HG03354 (cell line): ENCODE measurements around the gene RPL39L.
"Not testable (repeated sequence)": the region's sequence is repeated elsewhere in the genome, so short reads cannot be mapped to it uniquely, and the experiment has no call there.

Experiments used
- ATAC-seq: cut with Tn5 transposase; IDR thresholded peaks from one replicate; pipeline ENCODE4 v1.9.1; 2021; ENCODE audit warnings: mild to moderate bottlenecking; ENCODE audit not compliant: unreplicated experiment, poor library complexity, severe bottlenecking

The RPL39L gene

DNA sequence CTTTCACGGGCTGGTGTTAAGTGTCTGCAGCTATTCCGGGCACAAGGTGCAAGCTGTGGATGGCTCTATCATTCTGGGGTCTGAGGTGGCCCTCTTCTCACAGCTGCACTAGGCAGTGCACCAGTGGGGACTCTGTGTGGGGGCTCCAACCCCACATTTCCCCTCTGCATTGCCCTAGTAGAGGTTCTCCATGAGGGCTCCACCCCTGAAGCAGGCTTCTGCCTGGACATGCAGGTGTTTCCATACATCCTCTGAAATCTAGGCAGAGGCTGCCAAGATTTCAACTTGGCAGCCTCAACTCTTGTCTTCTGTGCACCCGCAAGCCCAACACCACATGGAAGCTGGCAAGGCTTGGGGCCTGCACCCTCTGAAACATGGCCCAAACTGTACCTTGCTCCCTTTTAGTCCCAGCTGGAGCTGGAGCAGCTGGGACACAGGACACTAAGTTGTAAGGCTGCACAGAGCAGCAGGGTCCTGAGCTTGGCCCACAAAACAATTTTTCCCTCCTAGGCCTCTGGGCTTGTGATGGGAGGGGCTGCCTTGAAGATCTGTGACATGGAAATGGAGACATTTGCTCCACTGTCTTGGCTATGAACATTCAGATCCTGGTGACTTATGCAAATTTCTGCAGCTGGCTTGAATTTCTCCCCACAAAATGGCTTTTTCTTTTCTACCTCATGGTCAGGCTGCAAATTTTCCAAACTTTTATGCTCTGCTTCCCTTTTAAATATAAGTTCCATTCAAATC lies 6.0 kb upstream of the RPL39L start:
- ATAC-seq: no peak

DNA sequence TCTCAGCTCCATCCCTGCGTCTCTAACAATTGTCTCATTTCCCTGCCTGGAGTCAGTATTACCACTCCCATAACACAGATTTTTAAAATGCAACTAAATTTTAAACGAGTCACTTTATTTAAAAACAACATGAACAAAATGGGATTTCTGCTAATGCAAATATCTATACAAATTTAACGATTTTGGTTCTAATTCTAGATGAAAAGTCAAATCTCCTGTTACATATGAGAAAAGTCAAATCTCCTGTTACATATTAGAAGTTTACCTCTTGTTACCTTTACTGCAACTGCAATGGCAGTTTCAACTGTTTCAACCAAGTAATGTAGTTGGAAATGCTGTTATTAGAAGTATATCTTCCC lies 578 bp upstream of the RPL39L start:
- no peak for ATAC-seq

- ATAC-seq: no peak
These were observed 2.4 kb downstream of the RPL39L start for GRCh38 chr3:187136936-187137335.

GRCh38 chr3:187136337-187136736 lies 3.0 kb downstream of the RPL39L start:
- ATAC-seq: no peak

GRCh38 chr3:187135172-187135690 lies 4.1 kb downstream of the RPL39L start:
- not testable (repeated sequence) for ATAC-seq

DNA sequence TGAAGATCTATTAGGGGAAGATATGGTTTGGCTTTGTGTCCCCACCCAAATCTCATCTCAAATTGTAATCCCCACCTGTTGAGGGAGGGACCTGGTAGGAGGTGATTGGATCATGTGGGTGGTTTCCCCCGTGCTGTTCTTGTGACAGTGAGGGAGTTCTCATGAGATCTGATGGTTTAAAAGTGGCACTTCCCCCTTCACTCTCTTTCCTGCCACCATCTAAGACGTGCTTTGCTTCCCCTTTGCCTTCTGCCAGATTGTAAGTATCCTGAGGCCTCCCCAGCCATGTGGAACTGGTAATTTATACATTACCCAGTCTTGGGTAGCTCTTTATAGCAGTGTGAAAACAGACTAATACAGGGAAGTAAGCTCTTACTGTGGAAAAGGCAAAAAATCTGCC lies 6.1 kb downstream of the RPL39L start:
- ATAC-seq: not testable (repeated sequence)

- ATAC-seq: no peak
These were observed 6.6 kb downstream of the RPL39L start for GRCh38 chr3:187132666-187133065.

GRCh38 chr3:187131981-187132380 lies 7.3 kb downstream of the RPL39L start:
- no peak for ATAC-seq

GRCh38 chr3:187130346-187131066 lies 8.8 kb downstream of the RPL39L start:
- peak; percentile 97 for ATAC-seq

- peak; percentile 82 for ATAC-seq
These were observed 13.8 kb downstream of the RPL39L start for GRCh38 chr3:187125319-187126031.

DNA sequence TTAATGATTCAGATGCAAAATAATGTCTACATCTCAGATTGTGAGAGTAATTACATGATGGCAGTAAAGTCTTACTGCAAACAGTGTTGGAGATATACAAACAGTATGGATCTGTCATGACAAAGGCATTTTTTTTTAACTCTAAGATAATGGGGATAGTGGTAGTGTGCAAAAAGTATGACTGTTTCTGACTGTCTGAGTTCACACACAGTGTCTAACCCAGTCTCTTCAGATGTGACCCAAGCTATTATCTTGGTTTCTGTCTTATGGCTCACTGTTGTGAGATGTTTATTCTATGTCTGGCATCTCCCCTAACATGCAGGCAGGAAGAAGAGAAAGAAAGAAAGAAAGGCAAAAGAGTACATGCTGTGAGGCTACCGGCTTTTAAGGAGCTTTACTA lies 17.0 kb downstream of the RPL39L start:
- no peak for ATAC-seq

DNA sequence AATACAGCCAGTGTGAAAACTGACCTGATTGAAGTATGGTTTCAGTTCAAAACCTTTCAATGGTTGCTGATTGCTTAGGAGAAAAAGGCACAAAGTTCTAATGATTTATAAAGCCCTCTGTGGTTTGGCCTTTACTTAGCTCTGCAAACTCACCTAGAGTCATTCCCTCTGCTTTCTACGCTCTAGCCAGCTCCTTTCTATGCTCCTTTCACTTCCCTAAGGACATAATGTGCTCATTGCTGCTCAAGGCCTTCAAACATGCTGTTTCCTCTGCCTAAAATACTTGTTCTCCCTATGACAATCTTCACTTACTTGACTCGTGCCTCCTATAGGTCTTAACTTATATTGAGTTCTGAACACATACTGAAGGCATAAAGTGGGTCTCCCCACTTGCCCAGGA lies 19.0 kb downstream of the RPL39L start:
- no peak for ATAC-seq

DNA sequence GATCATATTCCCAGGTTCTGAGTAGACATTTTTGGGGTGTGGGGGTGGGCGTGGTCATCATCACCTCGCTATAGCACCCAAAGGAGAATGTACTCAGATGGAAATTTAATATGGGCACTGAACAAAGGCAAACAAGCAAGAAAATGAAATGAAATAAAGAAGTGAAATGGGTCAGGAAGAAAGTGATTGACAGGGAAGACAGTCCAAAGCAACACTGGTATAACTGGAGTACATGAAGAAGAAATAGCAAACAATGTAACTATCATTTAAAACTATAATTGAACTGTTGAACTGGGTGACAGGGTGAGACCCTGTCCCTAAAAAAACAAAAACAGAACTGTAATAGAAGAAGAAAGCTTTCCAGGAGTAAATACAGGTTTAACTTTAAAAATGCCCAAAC lies 24.8 kb downstream of the RPL39L start:
- no peak for ATAC-seq

DNA sequence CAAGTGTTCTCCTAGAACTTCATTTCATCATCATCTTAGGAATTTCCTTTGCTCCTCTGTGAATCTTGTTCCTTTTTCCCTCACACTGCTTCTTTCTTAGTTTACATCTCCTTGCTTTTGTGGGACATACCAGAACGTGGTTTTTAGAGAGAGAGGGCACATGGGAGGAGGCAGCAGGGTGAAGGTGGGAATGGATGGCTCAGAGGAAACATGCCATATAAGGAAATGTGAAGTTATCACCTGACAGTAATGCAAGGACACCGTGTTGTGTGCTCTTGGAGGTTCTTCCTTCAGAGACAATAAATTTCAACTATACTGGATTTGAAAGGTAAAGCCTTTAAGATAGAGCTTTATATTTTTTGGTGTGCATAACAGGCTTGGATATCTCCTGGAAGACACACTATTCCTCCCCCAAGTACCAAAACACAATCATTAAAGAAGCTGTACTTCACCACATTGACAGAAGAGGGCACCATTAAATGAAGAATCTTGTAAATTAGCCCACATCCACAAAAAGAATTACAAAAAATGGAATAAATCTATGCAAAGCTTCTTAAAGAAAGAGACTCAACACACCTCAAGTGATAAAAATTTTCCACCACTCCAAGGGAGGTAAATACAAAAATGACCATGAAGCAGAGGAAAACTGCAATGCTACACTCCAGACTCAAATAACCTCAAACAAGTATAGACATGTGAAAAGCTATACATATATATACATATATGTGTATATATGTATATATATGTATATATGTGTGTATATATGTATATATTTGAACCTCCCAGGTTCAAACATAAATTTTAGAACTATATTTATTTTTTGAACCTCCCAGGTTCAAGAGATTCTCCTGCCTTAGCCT lies 26.1 kb downstream of the RPL39L start:
- ATAC-seq: no peak

- ATAC-seq: no peak
These were observed 29.1 kb downstream of the RPL39L start for GRCh38 chr3:187110156-187110555.

GRCh38 chr3:187107989-187108388 lies 31.3 kb downstream of the RPL39L start:
- ATAC-seq: no peak

DNA sequence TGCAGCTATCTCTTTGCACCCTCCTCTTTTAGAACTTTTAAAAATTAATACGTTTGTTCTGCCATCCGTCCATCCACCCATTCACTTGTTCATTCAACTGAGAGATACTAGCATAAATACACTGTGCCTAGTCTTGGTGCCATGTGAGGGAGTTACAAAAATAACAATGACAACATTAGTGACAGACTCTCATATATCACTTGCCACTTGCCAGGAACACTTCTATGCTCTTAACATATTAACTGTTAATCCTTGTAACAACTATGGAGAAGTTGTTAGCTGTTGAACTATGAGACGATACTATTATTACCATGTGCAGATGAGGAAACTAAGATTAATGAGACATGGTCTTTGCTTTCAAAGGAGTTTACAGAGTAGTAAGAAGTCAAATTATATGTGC lies 33.6 kb downstream of the RPL39L start:
- ATAC-seq: no peak

GRCh38 chr3:187104933-187105332 lies 34.4 kb downstream of the RPL39L start:
- ATAC-seq: no peak

DNA sequence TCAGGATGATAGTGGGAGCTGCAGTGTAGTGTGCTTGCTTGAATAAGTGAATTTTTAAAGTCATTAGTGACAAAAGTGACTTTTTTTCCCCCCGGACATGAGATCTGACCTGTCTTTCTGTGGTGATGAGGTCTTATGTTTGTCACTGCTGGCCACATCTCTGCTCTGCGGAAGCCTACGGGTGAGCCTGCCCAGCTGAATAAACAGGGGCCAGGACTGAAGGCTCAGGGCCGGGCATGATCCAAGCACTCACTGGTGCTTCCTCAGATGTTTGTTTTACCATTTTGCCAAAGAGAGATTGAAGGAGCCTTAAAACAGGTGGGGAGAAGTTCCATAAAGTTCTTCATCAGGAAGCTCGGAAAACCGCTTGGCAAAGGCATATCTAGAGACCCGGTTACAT lies 35.0 kb downstream of the RPL39L start:
- no peak for ATAC-seq

GRCh38 chr3:187103251-187103650 lies 36.0 kb downstream of the RPL39L start:
- no peak for ATAC-seq
